Vagina (tissue), 2 donors: ENCODE results near the gene CCDC148.

Source experiments
- CTCF ChIP-seq, 3 experiments: fragments of 450-650 bp in 2 of 3; fragments of 200-600 bp in 1 of 3; sonication (generic) in 1 of 3; IDR thresholded peaks; one replicate each; pipeline ENCODE4 v1.5.1; 2017 to 2019; ENCODE audit warnings: antibody characterized with exemption in 3 of 3, mild to moderate bottlenecking in 2 of 3, moderate library complexity in 2 of 3
- POLR2A ChIP-seq, 2 donors: fragments of 450-650 bp; IDR thresholded peaks; one replicate each; pipeline ENCODE4 v1.6.1; 2017; ENCODE audit warnings: antibody characterized with exemption in 2 of 2, mild to moderate bottlenecking in 2 of 2, moderate library complexity in 2 of 2

GRCh38 chr2:158467248-158467647 lies 10.7 kb upstream of the CCDC148 start:
- TF ChIP-seq CTCF (IDR thresholded peaks at IDR 0.05) = no peak
- TF ChIP-seq POLR2A (IDR thresholded peaks at IDR 0.05) = no peak
